Activated CD4-positive, CD25-positive, alpha-beta regulatory T cell (primary cell): ENCODE measurements around the gene MORN1.
"Not testable (repeated sequence)": the region's sequence is repeated elsewhere in the genome, so short reads cannot be mapped to it uniquely, and the experiment has no call there.

Experiments used
- DNase-seq, 4 experiments: peaks; one replicate each; lab custom pipeline; 2025; lab: John Stamatoyannopoulos, UW

MORN1 gene

DNA sequence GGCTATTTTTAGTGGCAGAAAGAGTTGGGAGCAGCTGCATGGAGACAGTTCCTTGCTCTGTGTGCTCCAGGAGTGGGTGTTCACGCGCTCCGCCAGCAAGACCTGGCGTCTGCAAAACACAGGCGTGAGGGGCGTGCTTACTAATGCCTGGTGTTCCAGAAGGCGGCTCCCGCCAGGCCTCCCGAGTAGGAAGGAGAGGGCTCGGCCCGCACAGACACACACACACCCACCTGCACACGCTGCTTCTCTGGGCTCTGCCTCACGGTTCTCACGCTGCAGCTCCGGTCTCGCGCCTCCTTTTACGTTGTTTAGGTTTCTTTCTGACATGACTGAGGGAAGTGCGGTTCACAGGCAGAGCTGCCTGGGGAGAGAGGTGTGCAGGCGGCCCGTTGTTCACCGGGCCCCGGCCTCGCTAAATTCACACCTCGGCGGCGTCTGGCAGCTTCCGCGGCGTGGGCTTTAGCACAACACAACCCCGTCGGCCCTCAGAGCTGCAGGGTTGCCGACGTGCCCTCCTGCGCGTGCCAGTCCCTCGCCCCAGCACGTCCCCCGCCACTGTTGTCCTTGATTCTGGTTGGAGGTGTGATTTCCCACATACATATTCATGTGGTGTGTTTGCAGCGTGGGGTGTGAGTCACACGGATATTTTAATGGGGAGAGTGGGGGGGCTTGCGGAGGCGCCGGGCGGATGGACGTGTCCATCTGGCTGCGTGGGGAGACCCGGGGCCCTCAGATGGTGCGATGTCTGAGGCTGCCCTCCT lies 86.3 kb downstream of the MORN1 start:
- DNase-seq, result no peak

DNA sequence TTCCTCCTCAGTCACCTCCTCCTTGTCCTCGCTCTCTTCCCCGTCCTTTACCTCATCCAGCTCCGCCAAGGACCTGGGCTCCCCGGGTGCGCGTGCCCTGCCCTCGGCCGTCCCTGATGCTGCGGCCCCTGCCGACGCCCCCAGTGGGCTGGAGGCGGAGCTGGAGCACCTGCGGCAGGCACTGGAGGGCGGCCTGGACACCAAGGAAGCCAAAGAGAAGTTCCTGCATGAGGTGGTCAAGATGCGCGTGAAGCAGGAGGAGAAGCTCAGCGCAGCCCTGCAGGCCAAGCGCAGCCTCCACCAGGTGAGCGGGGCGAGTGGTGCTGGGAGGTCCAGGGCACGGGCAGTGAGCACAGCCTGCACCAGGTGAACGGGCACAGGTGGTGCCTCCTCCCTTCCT lies 87.1 kb downstream of the MORN1 start:
- no peak for DNase-seq

DNA sequence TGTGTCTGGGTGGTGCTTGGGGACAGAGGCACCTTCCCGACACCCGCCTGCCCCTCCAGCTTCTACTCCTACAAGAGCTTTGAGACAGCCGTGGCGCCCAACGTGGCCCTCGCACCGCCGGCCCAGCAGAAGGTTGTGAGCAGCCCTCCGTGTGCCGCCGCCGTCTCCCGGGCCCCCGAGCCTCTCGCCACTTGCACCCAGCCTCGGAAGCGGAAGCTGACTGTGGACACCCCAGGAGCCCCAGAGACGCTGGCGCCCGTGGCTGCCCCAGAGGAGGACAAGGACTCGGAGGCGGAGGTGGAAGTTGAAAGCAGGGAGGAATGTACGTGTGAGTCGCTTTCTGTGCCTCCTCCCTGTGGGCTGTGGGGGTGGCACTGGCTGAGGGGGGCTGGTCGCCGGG lies 87.6 kb downstream of the MORN1 start:
- no peak for DNase-seq

DNA sequence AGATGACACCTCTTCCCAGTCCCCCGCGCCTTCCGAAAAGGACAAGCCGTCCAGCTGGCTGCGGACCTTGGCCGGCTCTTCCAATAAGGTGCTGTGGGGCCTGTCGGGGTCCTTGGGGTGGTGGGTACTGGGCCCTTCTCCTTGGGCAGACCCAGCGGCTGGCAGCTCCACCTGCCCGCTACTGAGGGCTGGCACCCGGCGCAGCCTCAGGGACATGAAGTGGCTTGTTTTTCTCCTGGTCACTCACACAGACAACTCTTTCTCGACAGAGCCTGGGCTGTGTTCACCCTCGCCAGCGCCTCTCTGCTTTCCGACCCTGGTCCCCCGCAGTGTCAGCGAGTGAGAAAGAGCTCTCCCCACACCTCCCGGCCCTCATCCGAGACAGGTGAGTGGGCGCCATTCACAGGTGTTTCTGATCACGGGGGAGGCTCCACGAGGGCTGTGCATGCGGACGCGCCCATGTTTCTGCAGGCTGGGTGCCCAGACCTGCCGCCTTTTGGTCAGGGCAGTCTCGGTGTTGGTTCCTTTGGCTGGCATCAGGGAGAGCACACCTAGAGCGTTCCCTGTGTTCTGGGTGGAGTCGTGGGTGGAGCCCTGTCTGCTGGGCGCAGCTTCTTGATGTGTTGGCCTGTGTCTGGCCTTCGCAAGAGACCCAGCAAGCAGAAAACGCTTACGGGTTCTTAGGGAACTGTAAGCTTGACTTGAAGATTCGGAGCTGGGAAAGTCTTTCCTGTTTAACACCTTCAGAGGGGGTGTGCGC lies 88.2 kb downstream of the MORN1 start:
- DNase-seq, result no peak

DNA sequence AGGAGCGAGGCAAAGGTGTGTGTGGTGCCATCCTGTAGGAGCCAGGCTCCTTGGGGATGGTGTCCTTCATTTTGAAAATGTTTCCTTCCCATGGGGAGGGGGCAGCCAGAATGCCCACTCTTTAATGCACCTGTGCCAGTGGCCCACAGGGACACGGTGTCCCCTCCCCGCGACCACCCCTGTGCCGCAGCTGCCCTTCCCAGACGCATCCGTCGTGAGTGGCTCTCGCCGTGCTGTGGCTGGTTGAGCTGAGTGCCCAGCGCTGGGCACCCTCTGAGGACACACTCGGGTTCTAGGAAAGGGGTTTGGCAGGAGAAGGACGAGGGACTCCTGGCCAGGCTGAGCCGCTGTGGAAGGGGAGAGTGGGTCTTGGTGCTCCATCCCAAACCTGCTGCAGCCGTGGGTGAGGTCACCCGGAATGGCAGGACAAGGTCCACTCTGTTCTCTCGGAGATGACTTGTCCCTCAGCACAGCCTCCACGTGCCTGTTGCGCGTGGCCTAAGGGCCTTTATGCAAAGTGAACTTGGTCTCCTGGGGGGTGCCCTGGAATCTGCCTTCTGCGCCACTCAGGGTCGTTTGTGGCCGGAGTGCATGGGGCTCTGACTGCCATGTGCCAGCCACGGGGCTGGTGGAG lies 88.9 kb downstream of the MORN1 start:
- DNase-seq, result no peak

DNA sequence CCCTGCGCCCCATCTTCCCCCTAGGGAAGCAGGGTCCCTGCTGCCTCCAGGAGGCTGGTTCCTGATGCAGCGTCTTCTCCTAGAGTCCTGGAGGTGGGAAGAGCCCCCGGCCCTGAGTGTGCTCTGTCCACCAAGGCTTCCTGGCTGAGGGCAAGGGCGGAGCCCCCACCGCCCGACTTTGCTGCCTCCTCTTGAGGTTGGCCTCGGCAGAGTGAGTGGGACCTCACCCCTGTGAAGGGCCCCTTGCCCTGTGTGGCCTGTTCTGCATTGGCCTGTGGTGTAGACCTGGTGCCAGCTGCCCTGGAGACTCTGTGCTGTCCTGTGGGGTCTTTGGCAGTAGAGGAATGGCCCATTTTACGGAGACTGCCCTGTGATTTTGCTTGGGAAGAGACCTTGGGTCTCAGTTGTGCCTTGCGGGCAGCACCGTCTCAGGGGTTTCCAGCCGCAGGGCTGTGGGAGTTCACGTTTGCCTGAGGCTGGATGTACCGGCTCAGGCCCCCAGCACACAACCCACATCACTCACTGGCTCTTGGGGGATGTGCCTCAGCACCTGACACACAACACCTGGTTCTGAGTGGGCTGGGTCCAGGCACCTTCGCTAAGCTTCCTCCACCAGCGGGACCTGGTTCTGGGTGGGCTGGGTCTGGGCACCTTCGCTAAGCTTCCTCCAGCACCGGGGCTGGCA lies 89.6 kb downstream of the MORN1 start:
- no peak for DNase-seq

DNA sequence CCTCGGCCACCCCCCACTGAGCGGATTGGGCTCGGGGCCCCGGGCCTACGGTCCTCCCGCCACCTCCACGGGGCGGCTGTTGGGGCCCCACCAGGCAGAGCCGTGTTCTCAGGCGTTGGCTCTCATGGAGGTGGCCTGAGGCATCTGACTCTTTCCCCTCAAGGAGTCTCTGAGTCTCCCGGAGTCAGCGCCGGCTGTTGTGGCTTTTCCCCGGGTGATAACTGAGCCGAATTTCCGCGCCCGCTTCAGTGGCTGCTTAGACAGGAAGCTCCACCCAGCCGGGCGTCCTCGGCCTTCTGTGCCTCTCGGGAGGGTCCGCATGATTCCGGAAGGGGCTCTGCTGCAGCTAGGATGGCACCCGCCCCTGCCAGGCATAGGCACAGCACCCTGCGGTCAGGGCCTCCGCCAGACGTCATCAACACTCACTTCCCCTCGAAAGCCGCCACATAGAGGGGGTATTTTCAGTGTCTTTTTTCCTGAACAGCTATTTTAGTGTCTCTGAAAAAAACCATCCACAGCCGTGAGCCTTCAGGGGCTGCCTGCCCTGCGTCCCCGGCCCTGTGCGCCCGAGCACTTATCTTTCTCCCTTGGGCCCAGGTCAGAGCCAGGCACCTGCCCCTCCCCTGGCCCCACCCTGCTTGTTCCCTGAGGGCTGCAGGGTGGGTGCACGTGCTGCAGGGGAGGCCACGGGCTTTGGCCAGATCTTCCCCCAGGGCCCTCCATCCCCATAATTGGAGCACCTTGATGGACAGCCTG lies 90.3 kb downstream of the MORN1 start:
- peak; percentile 53 to 87 (median 70) for DNase-seq

DNA sequence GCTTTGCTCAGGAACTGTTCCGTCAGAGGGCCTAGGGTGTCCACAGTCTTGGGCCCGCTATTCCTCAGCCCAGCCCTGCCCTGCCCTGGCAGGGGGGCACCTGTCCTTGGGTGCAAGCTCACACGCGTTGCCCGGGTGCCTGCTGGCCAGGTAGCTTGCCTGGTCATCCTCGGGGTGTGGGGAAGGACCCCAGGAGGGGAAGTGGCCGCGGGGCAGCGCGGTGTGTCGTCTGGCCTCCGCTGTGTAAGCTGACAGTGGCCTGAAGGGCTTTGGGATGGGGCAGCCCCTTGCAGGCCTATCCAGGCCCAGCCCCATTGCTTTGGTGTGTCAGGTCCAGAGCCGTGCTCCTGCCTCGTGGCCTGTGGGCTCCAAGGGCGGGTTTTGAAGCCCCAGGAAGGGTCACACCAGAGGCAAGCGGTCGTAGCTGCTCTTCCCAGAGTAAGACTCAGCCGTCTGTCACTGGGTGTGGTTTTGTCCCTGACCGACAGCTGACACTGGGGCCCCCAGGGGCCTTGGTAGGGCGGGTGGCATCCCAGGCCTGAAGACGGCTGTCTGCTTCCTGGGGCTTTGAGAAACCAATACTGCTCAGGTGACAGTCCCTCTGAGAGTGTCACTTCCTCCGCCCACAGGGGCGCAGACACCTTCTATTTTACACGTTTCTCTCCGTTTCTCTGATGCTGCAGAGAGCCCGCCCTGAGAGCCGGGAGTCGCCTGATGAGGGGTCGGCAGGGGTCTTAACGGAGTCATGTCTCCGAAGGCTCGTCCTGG lies 91.2 kb downstream of the MORN1 start:
- DNase-seq, result peak; percentile 38 to 60 (median 56)

DNA sequence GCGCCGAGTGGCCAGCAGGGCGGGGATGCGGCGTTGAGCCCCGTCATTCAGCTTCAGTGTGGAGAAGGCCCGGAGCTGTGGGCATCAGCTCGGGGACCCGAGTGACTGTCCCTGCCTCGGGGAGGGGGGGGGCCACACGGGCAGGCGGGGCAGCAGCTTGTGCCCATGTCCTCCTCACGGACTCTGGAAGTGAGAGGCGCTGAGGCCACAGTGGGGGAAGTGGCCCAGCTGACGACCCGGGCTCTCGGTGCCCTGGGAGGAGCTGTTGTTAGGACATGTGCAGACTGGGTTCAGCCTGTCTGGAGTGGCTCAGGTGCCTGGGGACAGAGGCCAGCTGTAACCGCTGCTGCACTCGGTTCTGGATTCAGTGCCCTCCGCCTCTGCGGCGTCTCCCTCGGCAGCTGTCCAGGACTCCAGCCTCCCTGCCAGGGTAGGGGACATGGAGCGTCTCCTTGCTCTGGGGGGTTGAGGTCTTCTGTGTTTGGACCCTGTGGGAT lies 92.2 kb downstream of the MORN1 start:
- DNase-seq, result no peak

DNA sequence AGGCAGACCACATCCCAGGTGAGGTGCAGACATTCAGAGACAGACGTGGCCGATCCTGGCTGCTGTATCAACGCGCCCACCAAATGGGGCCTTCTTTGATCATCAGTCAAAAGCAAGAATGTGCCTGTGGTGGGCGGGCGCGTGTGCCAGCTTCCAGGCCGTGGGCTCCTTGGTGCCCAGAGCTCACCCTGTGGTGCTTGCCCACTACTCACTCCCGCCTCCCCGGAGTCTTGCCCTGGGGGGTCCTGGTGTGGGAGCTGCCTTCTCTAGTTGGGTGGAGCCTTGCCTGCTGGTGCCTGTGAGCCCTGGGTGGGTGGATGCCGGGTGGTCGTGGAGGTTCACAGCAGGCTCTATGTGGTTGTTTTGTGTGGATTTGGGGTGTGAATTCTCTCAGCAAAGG lies 92.7 kb downstream of the MORN1 start:
- no peak for DNase-seq

DNA sequence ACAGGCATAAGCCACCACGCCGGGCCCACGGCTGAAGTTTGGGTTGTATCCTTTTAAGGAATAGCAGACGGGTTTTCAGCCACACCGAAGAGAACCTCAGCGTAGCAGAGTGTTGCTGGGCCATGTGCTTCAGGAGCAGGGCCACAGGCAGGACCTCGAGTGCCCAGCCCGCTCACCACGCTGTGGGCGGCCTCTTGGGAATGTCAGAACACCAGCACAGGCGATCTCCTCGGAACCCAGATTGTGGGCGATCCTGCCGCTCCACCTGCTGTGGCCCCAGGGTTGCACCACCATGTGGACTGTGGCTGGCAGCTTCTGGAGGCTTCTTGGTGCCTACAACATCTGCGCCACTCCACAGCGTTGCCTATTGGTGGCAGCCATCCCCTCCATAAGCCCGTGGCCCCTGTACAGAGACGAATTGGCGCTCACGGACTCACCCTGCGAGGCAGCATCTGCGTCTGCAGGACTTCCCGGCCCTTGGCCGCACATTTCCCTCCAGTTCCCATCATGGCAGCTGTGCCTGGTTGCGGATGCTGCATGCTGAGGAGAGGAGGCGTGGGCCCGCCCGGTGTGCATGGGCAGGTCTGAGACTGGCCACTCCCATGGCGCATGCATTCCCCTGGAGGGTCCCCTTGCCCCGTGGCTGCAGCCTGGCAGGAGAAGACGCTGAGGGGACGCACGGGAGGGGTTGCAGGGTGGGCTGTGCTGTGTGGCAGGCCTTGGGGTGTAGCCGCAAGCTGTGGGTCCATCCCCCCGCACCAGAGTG lies 93.9 kb downstream of the MORN1 start:
- no peak for DNase-seq

DNA sequence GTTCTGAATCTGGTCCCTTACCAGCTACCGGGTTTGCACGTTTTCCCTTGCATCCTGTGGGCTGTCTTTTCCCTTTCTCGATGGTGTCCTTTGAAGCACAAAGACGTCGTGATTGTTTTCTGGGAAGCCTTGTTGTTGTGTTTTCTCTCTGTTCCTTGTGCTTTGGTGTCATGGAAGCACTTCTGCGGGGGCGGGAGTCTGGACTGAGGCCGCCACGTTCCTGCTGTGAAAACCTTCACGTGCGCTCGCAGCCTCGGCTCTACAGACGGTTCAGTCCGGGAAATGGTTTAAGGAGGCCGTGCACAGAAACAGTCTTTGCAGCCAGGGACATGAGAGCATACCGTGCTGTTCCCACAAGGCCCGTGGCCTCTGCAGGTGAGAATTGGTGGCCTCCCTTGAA lies 94.7 kb downstream of the MORN1 start:
- DNase-seq, result no peak

DNA sequence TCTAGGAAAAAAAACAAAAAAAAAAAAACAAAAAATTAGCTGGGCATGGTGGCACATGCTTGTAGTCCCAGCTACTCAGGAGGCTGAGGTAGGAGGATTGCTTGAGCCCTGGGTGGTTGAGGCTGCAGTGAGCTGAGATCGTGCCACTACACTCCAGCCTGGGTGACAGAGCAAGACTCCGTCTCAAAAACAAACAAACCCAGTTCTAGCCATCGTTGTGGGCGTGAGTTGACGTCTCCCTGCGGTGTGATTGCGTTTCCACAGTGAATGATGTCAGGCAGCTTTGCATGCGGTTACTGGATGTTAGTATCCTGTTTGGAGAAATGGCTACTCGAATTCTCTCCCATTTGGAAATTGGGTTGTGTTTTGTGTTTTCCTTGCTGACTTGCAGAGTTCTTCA lies 95.1 kb downstream of the MORN1 start:
- DNase-seq, result not testable (repeated sequence)

DNA sequence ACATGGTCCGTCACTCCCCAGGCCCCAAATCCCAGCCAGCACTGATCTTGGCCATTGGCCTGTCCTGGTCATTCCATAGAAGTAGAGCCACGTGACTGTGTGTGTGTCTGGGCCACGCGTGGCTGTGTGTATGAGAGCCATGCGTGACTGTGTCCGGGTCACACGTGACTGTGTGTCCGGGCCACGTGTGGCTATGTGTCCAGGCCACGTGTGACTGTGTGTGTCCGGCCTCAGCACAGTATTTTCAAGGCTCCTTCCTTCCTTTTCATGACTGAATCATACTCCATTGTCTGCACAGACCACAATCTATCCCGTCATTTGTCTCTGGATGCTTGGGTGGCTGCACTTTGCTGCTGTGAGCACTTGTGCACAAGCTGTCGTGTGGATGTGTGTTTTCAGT lies 95.8 kb downstream of the MORN1 start:
- DNase-seq, result no peak

DNA sequence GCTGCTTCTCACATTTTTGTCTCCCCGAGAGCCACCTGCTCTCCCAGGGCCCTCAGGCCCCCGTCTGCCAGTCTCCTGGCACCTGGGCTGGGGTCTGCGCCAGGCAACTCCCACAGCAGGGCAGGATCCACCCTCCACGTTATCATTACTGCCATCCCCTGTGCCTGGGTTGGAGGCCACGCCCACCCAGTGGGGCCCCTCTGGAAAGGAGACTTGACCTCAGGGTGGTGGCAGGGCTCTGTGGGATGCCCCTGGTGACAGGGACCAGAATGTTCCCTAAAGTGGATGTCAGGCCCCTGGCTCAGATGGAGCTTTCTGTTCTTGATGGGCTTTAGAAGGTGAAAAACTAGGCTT lies 96.7 kb downstream of the MORN1 start:
- DNase-seq, result no peak

DNA sequence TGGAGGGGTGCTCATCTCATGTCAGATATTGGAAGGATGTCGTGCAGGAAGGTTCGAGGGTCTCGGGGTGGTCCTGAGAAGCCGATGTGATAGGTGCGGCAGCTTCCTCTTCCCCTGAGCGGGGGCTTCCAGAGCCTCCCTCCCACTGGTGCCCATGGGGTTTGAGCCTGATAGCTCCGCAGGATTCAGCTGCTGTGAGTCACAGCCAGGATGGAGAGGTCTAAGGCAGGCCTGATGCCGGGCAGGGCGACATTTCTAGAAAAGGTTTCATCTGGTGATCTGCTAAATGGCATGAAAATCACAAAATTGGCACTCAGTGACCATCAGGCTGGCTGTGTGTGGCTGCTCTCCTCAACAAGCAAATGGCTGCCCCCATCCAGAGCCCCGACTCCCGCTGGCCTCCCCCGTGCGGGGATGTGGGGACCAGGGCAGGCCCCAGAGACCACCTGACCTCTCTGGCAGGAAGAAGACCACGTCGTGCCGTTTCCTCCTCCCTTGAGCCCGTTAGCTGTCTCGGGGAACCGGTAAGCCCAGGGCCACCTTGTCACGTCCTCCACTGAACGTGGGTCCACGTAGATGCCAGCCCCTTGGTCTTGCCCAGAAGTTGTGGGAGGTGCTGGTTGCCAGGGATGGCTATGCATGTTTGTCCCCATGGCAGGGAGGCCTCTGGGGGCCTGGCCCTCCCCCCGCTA lies 97.2 kb downstream of the MORN1 start:
- no peak for DNase-seq

DNA sequence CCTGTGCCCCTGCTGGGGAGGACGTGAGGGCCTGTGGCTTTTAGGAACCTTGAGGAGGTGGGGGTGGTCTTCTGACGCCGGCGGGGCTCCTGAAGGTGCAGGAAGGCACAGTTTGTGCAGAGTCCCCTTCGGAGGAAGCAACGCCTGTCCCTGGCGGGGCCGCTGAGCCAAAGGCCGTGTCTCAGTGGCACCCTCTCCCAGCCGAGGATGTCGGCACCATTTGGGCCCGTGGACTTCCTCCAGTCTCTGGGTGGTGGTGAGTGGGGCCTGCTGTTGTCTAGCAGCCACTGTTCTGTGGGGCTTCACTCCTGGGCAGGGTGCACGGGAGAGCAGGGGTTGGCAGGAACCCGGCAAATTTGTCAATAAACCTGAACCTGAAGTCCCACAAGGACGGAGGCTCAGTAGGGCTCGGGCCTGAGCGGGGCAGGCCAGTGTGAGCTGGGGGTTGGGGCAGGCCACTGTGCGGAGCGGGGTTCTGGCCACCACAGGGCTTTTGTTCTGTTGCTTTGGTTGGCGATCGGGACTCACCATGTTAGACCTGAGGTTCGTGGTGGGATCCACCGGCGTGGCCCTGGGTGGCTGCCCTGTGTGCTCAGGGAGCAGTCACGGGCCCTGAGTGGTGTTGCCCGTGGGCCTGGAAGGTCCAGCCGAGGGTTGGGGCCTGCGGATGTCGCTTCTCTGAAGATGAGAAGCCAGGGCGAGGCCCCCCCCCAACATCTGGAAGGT lies 98.5 kb downstream of the MORN1 start:
- no peak for DNase-seq

DNA sequence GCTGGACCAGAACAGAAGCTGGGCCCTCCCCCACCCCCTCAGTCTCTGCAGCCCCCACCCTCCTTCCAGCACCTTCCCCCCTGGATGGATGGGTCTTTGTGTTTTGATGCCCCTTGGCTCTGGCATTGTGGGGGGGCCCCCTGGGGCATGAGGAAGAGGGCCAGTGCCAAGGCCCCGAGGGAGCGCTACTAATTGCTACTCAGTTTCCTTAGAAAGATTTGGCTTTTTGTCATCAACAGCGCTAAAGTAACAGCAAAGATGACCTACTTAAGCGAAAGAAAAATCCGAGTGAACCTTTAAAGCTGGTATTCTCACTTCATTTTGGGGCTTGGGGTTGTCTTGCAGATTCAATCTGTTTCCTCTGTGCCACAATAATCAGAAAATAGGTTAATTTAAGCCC lies 99.8 kb downstream of the MORN1 start:
- no peak for DNase-seq
